Pons (tissue), 1 donor: ENCODE results near the gene FHL2.

ENCODE experiments used
- DNase-seq: peaks from one replicate; pipeline ENCODE4 v3.0.0-alpha.2; 2016; ENCODE audit warnings: low spot score

Gene FHL2

GRCh38 chr2:105397025-105397722 is 1.7 kb downstream of the FHL2 start:
- DNase-seq: no peak

DNA sequence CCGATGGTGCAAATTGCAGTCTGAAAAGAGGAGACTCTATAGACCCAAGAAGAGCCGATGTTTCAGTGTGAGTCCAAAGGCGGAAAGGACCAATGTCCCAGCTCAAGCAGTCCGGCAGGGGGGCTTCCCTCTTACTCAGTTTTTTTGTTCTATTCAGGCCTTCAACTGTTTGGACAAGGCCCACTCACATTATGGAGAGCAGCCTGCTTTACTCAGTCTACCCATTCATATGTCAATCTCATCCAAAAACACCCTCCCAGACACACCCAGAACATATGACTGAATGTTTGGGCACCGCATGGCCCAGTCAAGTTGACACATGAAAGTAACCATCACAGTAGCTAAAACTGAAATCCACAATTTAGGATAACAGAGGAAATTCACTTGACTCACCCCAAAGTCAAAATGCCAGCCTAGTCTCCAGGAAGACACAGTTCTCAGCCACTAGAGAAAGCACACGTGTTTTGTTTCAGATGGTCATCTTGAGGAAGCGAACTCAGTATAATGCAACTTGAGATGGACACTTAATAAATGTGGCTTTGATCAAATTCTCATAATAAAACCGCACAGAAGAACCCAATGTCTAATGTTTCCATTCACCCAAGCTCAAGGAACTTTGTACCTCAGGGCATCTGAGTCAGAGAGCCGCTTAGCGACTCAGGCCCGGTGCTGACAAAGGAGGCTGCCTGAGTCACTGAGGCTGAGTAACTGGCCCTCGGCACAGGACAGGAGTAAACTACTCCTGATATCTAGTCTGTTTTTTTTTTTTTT is 2.4 kb downstream of the FHL2 start:
- no peak for DNase-seq

GRCh38 chr2:105395691-105396090 is 3.2 kb downstream of the FHL2 start:
- DNase-seq: no peak

DNA sequence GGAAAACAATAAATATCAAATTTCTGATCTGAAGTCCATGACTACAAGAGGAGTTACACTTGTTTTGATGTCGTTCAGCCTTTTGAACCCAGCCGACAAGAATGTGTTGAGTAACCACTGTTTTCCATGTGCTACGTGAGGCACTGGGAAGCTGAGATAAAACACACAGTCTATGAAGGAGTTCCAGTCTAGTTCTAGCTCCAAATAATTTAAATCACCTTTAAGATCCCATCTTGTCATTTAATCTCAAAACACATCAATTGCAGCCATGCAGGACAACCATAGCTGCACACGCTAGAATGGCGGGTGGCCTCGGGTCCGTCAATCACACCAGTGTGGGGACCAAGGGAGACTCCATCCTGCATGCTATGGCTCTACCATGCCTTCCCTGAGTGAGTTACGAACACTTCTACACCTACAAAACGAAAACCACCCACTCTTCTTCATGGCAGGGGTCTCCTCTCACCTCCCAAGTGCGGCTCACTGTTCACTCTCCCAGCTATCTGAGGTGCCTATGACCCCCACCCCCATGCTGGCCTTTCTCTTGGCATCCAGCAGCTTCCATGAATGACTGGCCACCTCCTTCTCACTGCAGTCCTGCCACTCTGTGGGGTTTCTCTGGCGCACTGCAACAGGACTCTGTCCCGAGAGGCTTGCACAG is 3.8 kb downstream of the FHL2 start:
- DNase-seq: no peak

DNA sequence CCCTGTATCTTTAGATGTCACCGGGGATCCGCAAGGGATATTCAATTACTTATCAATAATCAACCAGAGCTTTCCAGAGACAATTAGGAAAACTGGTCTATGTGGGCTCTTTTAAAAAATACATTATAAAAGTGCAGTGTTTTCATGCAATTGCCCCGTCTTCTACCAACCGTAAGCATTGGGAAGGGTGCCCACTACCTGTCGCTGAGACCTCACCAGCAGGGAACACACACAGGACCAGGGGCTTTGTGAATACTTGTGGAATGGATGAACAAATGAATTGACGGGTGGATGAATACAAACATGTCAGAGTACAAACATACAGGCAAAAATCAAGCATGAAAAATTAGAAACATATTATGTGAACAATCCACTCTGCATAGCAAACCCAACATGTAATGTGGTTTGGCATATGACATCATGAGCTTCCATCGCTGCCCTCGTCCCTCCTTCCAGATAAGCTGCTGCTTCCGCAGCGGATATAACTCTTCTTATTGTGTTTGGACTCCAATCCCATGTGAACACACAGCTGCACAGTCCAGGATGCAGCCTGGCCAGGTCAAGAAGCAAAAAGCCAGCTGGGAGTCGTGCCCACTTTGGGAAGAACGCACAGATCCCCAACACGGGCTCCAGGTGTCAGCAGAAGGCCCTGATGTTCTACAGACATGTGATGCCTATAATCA is 5.3 kb downstream of the FHL2 start:
- no peak for DNase-seq

DNA sequence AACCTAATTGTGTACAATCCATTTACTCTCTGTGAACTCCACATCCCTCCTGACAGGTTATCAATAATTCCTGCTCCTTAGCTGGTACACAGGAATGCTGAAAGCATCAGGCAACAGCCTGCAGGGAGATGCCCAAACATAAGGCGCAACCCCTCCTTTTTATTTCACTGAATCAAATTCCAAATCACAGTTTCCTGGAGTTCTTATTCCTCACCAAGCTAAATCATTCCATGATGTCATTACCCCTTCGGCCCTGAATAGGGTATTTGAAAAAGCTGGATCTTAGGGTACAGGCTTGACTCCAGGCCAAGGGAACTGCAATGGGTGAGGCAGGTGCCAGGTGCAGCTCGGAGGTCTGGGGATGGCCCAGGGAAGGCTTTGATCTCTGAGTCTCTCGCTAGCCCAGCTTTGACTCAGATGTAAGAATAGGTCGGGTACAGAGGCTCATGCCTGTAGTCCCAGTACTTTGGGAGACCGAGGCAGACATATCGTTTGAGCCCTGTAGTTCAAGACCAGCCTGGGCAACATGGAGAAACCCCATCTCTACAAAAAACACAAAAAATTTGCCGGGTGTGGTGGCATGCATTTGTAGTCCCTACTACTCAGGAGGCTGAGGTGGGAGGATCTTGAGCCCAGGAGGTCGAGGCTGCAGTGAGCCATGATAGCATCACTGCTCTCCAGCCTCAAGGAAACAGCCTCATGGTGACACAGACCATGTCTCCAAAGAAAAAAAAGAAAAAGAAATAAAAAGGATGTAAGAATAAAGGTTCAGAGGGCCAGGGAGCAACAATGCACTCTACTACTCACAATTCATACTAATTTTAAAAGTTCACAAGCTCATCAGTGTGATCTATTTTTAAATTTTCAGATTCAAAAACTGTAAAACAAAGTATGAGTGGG is 6.8 kb downstream of the FHL2 start:
- DNase-seq: no peak

DNA sequence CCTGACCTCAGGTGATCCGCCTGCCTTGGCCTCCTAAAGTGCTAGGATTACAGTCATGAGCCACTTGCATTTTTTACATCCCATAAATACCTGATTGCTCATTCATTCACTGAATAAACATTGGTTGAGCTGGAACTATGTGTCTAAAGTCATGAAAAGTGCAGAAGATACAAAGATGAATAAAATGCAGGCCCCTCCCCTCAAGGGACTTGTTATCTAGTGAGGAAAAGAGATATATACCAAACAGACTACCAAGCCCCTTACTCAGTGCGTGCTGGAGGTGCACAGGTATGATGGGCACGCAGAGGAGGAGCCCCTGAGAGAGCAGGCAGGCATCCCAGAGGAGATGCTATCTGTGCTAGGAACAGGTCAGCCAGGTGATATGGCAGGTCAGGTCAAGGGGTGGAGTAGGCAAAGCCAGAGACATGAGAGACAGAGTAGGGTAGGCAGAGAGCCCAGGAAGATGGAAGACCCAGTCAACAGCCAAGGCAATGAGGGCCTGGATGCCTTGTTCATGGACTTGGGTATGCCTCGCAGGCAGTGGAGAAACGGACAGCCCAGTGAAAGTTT is 7.7 kb downstream of the FHL2 start:
- DNase-seq: no peak

DNA sequence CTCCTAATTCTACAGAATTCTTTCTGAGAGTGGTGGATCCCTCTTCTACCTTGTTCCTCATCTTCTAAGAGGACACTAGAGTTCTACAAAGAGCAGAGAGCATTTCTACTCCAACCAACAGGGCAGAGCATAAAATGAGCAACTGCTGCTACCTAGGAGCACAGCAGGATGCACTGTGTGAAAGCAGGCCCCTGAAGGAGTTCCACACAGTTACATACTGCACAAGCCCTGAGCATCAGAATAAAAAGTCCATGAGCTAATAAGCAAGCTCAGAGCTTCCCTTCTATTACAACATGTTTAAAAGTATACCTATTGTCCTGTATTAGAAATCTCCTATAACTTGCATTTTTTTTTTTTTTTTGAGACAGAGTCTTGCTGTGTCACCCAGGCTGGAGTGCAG is 8.4 kb downstream of the FHL2 start:
- no peak for DNase-seq

- DNase-seq: no peak
Measured at GRCh38 chr2:105388971-105389381, 9.9 kb downstream of the FHL2 start.

GRCh38 chr2:105387225-105387624 is 11.6 kb downstream of the FHL2 start:
- DNase-seq: no peak

- no peak for DNase-seq
Measured at GRCh38 chr2:105385731-105386540, 12.9 kb downstream of the FHL2 start.

- DNase-seq: no peak
Measured at GRCh38 chr2:105384861-105385260, 14.0 kb downstream of the FHL2 start.

DNA sequence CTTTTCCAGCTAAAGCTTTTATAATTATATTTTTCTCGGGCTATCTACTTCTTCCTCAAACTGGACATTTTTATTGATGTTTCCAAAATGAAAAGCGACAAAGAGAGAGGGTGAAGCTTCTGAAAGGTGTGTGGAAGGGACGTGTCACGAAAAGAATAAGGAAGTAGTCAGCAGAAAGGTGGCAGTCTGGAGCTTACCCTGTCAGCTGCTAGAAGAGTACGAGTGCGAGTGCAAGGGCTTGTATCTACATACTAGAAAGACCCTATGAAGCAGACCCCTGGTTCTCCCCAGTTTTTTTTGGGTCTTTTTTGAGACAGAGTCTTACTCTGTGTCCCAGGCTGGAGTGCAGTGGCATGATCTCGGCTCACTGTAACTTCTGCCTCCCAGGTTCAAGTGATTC is 14.6 kb downstream of the FHL2 start:
- DNase-seq: no peak

DNA sequence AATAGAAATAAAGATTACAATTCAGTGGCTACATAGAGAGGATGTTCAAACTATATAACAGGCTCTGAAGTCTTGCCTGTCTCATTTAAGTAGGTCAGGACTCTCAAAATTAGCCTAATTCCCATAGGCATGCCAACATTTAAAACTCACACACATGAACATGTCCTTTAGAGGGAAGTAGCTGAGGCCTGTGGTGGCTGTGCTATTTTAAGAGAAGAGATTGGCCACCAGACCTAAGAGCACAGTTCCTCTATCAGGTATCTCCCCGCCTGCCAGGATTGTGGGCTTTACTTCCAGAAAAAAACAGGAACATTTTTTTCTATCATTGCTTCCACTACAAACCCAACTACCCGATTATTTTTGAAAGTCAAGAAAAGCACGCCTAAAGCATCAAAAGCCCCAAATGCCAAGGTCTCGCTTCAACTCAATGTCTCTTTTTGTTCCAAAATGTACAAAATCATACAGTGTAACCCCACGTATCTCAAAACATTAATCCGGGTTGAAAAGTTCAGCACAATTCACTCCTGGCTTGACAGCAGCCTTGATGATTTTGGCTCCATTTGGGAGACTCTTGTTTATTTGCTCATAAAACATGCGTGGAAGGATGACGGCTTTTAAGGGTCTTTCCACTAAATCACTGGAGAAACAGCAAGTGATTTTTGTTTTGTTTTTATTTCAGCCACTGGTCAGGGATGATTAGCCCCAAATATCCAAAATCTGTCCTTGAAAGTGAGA is 15.3 kb downstream of the FHL2 start:
- peak; percentile 56 for DNase-seq

GRCh38 chr2:105382177-105382576 is 16.7 kb downstream of the FHL2 start:
- no peak for DNase-seq

- DNase-seq: no peak
Measured at GRCh38 chr2:105381101-105381668, 17.7 kb downstream of the FHL2 start.

- DNase-seq: no peak
Measured at GRCh38 chr2:105380432-105381100, 18.3 kb downstream of the FHL2 start.

- DNase-seq: no peak
Measured at GRCh38 chr2:105379741-105380186, 19.1 kb downstream of the FHL2 start.
